GM21786 (cell line): ENCODE results near the gene CYSRT1.

Experiments used
- ATAC-seq: cut with Tn5 transposase; IDR thresholded peaks from one replicate; pipeline ENCODE4 v1.9.1; 2021; ENCODE audit not compliant: unreplicated experiment

The CYSRT1 gene

GRCh38 chr9:137226338-137227053 lies 1.5 kb downstream of the CYSRT1 start:
- ATAC-seq: no peak

DNA sequence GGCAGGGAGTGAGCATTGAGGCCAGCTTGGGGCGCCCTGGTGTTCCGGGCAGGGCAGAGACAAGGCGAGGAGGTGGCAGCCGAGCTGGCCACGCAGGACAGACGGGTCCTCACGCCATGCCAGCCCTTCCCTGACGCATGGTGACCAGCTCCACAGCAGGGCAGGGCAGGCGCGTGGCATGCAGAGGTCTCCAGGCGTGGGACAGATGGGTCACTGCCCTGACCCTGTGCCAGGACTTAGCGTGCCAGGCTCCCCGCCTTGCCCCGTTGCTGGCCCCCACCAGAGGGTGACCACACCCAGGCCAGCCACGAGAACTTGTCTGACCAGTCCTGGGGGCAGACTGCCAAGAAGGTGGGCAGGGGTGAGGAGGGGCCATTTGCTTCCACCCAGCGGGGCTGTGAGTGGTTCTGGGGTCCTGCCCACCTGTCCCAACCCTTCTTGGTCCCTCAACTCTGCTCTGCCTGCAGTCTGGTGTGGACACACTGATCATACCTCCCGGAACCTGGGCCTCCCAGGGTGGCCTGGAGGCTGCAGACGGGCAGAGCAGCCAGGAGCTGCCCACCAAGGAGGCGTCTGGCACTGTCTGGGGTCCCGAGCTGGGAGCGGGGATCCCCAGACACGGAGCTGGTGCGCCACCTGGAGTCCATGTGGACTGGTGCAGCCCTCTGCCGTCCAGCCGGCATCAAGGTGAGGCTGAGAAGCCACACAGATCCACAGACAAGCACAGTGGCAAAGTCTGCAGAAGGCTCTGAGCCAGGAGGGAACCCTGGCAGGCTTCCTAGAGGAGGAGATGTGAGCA lies 2.3 kb downstream of the CYSRT1 start, which contains the start of gene RNF224:
Gene RNF224, plus strand, starts transcription at position 449 of the 799 bp plus-strand sequence. CDS start 834 bp downstream, outside the sequence.
- ATAC-seq: no peak

DNA sequence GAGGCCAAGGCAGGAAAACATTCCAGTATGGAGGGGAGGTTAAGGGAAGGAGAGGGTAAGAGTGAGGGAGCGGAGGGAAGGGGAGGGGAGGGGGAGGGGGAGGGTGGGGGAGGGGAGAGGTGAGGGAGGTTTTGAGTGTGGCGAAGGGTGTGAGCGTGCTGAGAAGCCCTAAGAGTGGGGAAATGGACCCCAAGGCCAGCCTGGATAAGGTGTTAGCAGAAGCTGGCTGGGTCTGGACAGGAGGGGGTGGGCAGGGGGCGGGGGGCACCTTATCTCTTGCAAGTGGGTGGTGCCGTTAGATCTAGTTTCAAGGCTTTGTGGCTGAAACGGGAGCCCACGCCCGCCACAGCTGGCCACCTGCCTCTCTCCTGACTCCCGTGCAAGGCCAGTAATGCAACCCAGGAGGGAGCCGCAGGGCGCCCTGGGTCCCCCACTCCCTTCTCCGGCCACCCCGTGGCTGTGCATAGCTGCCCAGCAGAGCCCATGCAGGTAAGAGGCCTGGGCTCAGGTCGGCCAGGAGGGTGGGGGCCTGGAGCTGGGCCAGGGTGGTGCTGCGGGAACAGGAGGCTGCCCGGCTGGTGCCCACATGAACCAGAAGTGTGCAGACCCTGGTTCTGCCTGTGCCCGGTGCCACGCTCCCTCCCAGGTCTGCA lies 3.0 kb downstream of the CYSRT1 start:
- no peak for ATAC-seq

DNA sequence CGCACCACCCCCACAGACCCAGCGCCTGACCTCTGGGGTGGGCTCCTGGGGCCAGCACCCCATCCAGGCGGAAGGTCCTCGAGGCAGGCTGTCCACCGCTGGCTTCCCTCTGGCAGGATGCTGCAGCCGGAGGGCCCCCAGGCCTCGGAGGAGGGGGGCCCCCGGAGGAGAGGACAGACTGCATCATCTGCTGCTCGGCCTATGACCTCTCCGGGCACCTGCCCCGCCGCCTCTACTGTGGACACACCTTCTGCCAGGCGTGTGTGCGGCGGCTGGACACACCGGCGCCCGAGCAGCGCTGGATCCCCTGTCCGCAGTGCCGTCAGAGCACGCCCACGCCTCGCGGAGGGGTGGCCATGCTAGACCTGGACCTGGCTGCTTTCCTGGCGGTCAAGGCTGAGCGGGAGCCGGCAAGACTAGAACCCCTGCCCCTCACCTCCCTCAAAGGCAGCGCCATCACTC lies 3.6 kb downstream of the CYSRT1 start:
- no peak for ATAC-seq

GRCh38 chr9:137228968-137229896 lies 4.3 kb downstream of the CYSRT1 start:
- ATAC-seq: no peak

DNA sequence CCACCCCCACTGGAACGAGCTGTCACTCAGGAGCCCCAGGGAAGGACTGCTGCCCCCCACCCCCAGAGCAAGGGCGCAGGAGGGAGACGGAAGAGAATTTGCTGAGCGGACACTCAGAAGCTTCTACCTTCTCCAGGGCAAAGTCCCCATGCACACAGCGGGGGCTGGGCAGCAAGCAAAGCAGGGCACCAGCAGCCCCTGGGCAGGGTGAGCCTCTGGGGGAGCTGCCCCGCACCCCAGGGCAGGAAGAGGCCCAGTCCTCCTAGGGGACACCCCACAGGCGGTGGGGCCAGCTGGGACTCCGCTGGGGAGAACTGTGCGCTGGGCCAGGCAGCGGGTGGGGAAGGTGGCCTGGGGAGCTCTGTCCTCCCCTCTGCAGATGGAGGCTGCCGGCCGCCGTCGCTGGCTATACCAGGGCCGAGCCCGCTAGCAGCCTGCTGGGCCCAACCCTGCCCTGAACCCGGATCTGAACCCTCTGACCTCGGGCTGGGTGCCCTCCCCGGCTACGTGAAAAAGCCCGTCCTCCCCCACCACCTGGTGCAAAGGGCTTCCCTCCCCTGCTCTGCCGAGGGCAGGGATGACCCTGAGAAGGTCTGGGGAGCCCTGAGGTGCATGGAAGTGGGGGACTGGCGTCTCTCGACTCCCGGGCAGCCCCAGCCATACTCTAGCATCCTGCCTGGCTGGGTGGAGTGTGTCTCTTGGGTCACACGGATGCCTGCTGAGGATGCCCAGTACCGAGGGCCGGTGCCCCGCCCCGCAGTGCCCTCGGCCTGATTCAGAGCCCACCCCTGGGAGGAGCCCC lies 5.1 kb downstream of the CYSRT1 start:
- ATAC-seq: no peak

- ATAC-seq: no peak
These were observed 5.9 kb downstream of the CYSRT1 start, which contains the start of gene SLC34A3 for GRCh38 chr9:137230705-137231371. SLC34A3 (plus strand) TSS chr9:137230901; CDS start chr9:137231703, 802 bp downstream.

GRCh38 chr9:137231372-137232039 lies 6.5 kb downstream of the CYSRT1 start:
- ATAC-seq: no peak

GRCh38 chr9:137232101-137232500 lies 7.1 kb downstream of the CYSRT1 start:
- ATAC-seq: no peak

DNA sequence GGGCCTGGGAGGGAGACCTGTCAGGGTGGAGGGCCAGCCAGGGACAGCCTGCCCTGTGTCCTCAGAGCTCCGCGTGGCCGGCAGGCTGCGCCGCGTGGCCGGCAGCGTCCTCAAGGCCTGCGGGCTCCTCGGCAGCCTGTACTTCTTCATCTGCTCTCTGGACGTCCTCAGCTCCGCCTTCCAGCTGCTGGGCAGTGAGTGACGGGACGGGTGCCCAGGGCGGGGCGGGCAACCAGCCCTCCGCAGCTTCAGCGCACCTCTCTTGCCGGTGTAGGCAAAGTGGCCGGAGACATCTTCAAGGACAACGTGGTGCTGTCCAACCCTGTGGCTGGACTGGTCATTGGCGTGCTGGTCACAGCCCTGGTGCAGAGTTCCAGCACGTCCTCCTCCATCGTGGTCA lies 7.5 kb downstream of the CYSRT1 start:
- no peak for ATAC-seq

- ATAC-seq: no peak
These were observed 8.4 kb downstream of the CYSRT1 start for GRCh38 chr9:137233143-137233980.

- ATAC-seq: no peak
These were observed 9.2 kb downstream of the CYSRT1 start for GRCh38 chr9:137234055-137234697.

DNA sequence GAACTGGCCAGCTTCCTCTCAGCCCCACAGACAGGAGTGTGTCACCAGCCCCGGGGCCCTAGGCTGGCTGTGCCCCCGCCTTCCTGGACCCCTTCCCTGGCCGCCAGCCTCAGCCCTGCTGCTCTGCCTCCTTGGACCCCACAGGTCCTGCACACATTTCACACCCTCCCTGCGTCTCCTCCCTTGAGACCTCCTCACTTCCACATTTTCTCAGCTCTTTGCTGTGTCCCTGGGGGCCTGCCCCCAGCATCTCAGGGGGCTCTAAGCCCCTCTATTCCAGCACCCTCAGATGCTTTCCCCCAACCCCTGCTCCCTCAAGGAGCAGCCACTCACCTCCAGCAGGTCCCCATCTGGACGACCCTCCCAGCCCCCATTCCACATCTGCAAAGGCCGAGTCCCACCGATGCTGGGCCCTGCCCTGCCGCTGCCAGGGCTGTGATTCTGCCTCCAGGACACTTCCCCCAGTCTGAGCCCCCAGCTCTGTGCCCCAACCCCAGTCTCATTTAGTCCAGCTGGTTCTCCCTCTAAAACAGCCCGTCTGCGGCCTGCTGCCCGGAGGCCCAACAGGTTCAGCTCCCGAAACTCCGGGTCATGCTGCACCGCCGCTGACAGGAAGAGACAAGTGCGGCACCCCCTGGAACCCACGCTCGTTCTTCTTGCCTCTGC lies 9.9 kb downstream of the CYSRT1 start:
- no peak for ATAC-seq

GRCh38 chr9:137235424-137236237 lies 10.7 kb downstream of the CYSRT1 start:
- ATAC-seq: no peak

- ATAC-seq: no peak
These were observed 11.4 kb downstream of the CYSRT1 start for GRCh38 chr9:137236238-137236935.
